HL-60 (cell line): Measurements from ENCODE around the gene NOXA1.

Source experiments
- GABPA ChIP-seq: IDR thresholded peaks from 2 replicates; pipeline ENCODE4 v1.6.1; 2012; ENCODE audit warnings: low read depth
- POLR2AphosphoS5 ChIP-seq: IDR thresholded peaks from 2 replicates; pipeline ENCODE4 v1.6.1; 2012; ENCODE audit warnings: low read depth
- TF ChIP-seq, protein P1 (sequence below): IDR thresholded peaks from one replicate; pipeline ENCODE4 v1.5.1; 2011; ENCODE audit warnings: low read length, control low read depth, inconsistent platforms; ENCODE audit not compliant: insufficient read depth
- TF ChIP-seq, protein P2 (sequence below): IDR thresholded peaks from 2 replicates; pipeline ENCODE4 v1.6.1; 2012; ENCODE audit warnings: low read depth; ENCODE audit not compliant: insufficient replicate concordance

DNA sequence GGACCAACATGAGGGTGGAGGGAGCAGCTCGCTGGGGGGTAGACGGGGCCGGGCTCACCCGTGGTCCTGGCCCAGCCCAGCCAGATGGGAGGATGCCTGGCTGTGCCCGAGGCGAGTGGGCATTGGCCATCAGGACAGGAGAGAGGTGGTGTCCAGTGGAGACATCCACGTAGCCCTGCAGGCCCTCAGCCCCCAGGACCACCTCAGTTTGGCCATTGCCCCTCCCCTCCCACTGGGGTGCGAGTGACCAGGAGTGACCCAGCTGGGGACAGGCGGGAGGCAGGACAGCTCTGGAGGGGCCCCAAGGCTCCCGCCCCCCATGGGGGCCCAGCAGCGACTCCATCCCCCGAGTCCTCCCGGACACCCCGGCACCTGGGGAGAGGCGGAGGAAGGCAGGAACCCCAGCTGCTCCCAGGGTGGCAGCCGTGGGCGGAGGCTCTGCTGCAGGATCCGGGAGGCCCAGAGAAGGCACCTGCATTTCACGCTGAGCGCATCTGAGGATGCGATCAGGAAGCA is 8.3 kb downstream of the NOXA1 start:
- TF ChIP-seq, protein P1, sequence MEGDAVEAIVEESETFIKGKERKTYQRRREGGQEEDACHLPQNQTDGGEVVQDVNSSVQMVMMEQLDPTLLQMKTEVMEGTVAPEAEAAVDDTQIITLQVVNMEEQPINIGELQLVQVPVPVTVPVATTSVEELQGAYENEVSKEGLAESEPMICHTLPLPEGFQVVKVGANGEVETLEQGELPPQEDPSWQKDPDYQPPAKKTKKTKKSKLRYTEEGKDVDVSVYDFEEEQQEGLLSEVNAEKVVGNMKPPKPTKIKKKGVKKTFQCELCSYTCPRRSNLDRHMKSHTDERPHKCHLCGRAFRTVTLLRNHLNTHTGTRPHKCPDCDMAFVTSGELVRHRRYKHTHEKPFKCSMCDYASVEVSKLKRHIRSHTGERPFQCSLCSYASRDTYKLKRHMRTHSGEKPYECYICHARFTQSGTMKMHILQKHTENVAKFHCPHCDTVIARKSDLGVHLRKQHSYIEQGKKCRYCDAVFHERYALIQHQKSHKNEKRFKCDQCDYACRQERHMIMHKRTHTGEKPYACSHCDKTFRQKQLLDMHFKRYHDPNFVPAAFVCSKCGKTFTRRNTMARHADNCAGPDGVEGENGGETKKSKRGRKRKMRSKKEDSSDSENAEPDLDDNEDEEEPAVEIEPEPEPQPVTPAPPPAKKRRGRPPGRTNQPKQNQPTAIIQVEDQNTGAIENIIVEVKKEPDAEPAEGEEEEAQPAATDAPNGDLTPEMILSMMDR = no peak
- TF ChIP-seq, protein P2, sequence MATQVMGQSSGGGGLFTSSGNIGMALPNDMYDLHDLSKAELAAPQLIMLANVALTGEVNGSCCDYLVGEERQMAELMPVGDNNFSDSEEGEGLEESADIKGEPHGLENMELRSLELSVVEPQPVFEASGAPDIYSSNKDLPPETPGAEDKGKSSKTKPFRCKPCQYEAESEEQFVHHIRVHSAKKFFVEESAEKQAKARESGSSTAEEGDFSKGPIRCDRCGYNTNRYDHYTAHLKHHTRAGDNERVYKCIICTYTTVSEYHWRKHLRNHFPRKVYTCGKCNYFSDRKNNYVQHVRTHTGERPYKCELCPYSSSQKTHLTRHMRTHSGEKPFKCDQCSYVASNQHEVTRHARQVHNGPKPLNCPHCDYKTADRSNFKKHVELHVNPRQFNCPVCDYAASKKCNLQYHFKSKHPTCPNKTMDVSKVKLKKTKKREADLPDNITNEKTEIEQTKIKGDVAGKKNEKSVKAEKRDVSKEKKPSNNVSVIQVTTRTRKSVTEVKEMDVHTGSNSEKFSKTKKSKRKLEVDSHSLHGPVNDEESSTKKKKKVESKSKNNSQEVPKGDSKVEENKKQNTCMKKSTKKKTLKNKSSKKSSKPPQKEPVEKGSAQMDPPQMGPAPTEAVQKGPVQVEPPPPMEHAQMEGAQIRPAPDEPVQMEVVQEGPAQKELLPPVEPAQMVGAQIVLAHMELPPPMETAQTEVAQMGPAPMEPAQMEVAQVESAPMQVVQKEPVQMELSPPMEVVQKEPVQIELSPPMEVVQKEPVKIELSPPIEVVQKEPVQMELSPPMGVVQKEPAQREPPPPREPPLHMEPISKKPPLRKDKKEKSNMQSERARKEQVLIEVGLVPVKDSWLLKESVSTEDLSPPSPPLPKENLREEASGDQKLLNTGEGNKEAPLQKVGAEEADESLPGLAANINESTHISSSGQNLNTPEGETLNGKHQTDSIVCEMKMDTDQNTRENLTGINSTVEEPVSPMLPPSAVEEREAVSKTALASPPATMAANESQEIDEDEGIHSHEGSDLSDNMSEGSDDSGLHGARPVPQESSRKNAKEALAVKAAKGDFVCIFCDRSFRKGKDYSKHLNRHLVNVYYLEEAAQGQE = no peak
- no peak for TF ChIP-seq GABPA
- no peak for TF ChIP-seq POLR2AphosphoS5
